K562 (cell line): ENCODE data around the gene DPY30. TPM values are rescaled to one million over a fixed set of nuclear protein-coding genes. Genes with fewer than 3 reads are reported as not detected.

Experiments
- C11orf30 ChIP-seq: fragments of 450-650 bp; IDR thresholded peaks from 2 replicates; pipeline ENCODE4 v1.6.1; 2016; ENCODE audit warnings: low read depth, mild to moderate bottlenecking
- CTBP1 ChIP-seq: fragments of 450-650 bp; IDR thresholded peaks from 2 replicates; pipeline ENCODE4 v1.6.1; 2016; ENCODE audit warnings: borderline replicate concordance
- CXXC5 ChIP-seq: fragments of 250-450 bp; sonication (Bioruptor Pico); IDR thresholded peaks from 2 replicates; pipeline ENCODE4 v1.8.0; 2022; ENCODE audit warnings: inconsistent platforms, mild to moderate bottlenecking, moderate library complexity
- FOXA1 ChIP-seq: fragments of 450-650 bp; IDR thresholded peaks from 2 replicates; pipeline ENCODE4 v1.6.1; 2016; ENCODE audit warnings: mild to moderate bottlenecking, borderline replicate concordance
- FOXK2 ChIP-seq, 2 experiments: fragments of 450-650 bp; IDR thresholded peaks in 1 of 2; conservative IDR thresholded peaks in 1 of 2; 2 replicates each; pipeline ENCODE4 v1.6.1; 2016; ENCODE audit warnings: low read depth in 2 of 2, mild to moderate bottlenecking in 1 of 2
- JUND ChIP-seq, 2 experiments: IDR thresholded peaks; 2 replicates in 1 of 2; 3 replicates in 1 of 2; pipeline ENCODE4 v1.6.1; 2011; ENCODE audit warnings: borderline replicate concordance in 2 of 2, low read depth in 2 of 2, low read length in 2 of 2, improper control_type of control experiment in 1 of 2, missing biosample characterization in 1 of 2, missing genetic modification characterization in 1 of 2, missing genetic modification reagents in 1 of 2
- MAFG ChIP-seq: fragments of 450-650 bp; conservative IDR thresholded peaks from 2 replicates; pipeline ENCODE4 v1.6.1; 2016; ENCODE audit warnings: missing genetic modification characterization, missing compliant biosample characterization
- MTA3 ChIP-seq: fragments of 450-650 bp; formaldehyde crosslinking; IDR thresholded peaks from 2 replicates; pipeline ENCODE4 v1.6.1; 2017; ENCODE audit warnings: mild to moderate bottlenecking, borderline replicate concordance
- SMARCA4 ChIP-seq: fragments of 450-650 bp; IDR thresholded peaks from 2 replicates; pipeline ENCODE4 v1.6.1; 2016
- SRSF9 ChIP-seq: fragments of 200-400 bp; formaldehyde crosslinking; IDR thresholded peaks from 2 replicates; pipeline ENCODE4 v1.6.1; 2017; ENCODE audit warnings: low read depth, low read length, borderline replicate concordance
- STAG1 ChIP-seq: sonication (generic); formaldehyde crosslinking; IDR thresholded peaks from 2 replicates; pipeline ENCODE4 v1.5.0; 2020; ENCODE audit warnings: missing genetic modification reagents, borderline replicate concordance
- ZNF175 ChIP-seq: fragments of 200-800 bp; sonication (Bioruptor generic); IDR thresholded peaks from 2 replicates; pipeline ENCODE4 v1.6.1; 2016; ENCODE audit warnings: low read depth, mild to moderate bottlenecking, missing genetic modification characterization, missing compliant biosample characterization
- polyA plus RNA-seq, 8 experiments: library from polyadenylated mRNA; depleted of rRNA in 4 of 8; stranded (reverse) in 5 of 8; unstranded in 3 of 8; fragments of >200 nt; fragmentation: Nextera tagmentation in 2 of 8; fragmentation: Illumina TruSeq in 1 of 8; extraction: Ambion mirVana in 2 of 8; extraction: Trizol in 1 of 8; gene quantifications; 2 replicates each; pipeline versions ENCODE4 v1.2.1 to v1.2.3, GENCODE V29; 2011 to 2014; ENCODE audit warnings: inconsistent platforms in 1 of 8, missing spikeins in 1 of 8
- total RNA-seq, 7 experiments: library from RNA; depleted of rRNA in 6 of 7; stranded (reverse); fragments of >200 nt in 6 of 7; fragmentation: Illumina TruSeq in 2 of 7; extraction: Trizol in 2 of 7; gene quantifications; 2 replicates each; pipeline versions ENCODE4 v1.2.1 to v1.2.3, GENCODE V29; 2011 to 2021; ENCODE audit warnings: low replicate concordance in 1 of 7
- TF ChIP-seq, protein P1 (sequence below): sonication (generic); formaldehyde crosslinking; IDR thresholded peaks from 2 replicates; pipeline ENCODE4 v1.4.0; 2020; ENCODE audit warnings: mild to moderate bottlenecking, missing genetic modification reagents
- TF ChIP-seq, protein P2 (sequence below): fragments of 250-450 bp; sonication (Bioruptor Pico); IDR thresholded peaks from 2 replicates; pipeline ENCODE4 v1.5.0; 2020; ENCODE audit warnings: mild to moderate bottlenecking
- TF ChIP-seq, protein P3 (sequence below): fragments of 450-650 bp; IDR thresholded peaks from 2 replicates; pipeline ENCODE4 v1.6.1; 2017; ENCODE audit warnings: antibody characterized with exemption, mild to moderate bottlenecking

Gene DPY30
- total and polyA plus RNA-seq, 9 of the 15 experiments (the other 6 are each of a cell fraction or from before 2014, with no cell fraction given): 64.6 to 402 (median 116) TPM

DNA sequence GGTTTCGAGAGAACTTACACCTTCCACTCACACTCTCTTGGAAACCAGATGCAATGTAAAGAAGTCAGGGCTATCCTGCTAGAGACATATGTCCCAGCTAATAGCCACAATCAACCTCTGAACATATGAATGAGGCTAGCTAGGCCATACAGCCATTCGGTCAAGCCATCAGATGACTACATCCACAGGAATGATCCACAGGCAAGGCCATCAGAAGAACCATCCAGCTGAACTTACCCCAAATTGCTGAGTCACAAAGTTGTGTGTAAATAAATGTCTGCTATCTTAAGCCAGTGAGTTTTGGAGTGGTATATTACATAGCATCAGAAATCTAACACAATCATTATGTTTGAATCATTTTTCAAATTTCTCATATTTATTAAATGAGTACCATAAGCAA, 18.5 kb upstream of the DPY30 start (continued):
- TF ChIP-seq, protein P1, sequence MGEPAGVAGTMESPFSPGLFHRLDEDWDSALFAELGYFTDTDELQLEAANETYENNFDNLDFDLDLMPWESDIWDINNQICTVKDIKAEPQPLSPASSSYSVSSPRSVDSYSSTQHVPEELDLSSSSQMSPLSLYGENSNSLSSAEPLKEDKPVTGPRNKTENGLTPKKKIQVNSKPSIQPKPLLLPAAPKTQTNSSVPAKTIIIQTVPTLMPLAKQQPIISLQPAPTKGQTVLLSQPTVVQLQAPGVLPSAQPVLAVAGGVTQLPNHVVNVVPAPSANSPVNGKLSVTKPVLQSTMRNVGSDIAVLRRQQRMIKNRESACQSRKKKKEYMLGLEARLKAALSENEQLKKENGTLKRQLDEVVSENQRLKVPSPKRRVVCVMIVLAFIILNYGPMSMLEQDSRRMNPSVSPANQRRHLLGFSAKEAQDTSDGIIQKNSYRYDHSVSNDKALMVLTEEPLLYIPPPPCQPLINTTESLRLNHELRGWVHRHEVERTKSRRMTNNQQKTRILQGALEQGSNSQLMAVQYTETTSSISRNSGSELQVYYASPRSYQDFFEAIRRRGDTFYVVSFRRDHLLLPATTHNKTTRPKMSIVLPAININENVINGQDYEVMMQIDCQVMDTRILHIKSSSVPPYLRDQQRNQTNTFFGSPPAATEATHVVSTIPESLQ (CRISPR knock-in tag): no peak
- TF ChIP-seq C11orf30: peak; percentile 96
- TF ChIP-seq FOXA1: no peak
- TF ChIP-seq CTBP1: peak; percentile 44; the same call in 1 of the 2 replicates
- peak; percentile 64; the same call in 1 of the 2 replicates for TF ChIP-seq SMARCA4
- no peak for TF ChIP-seq ZNF175 (CRISPR knock-in tag)
- TF ChIP-seq FOXK2 (conservative IDR thresholded peaks at IDR 0.05 in 1 of 2, IDR thresholded peaks at IDR 0.05 in 1 of 2; ENCODE audit: low read depth in 2 of 2): peak in 1 of 2 experiments; percentile 41; a peak in 1 of 4 replicates
- peak; percentile 49; the same call in 1 of the 2 replicates for TF ChIP-seq JUND (IDR thresholded peaks at IDR 0.05; ENCODE audit: borderline replicate concordance, low read depth, low read length)
- TF ChIP-seq JUND (tag; IDR thresholded peaks at IDR 0.05; ENCODE audit: borderline replicate concordance, low read depth, low read length): peak; percentile 75; the same call in 2 of the 3 replicates
- TF ChIP-seq SRSF9: no peak
- TF ChIP-seq, protein P2, sequence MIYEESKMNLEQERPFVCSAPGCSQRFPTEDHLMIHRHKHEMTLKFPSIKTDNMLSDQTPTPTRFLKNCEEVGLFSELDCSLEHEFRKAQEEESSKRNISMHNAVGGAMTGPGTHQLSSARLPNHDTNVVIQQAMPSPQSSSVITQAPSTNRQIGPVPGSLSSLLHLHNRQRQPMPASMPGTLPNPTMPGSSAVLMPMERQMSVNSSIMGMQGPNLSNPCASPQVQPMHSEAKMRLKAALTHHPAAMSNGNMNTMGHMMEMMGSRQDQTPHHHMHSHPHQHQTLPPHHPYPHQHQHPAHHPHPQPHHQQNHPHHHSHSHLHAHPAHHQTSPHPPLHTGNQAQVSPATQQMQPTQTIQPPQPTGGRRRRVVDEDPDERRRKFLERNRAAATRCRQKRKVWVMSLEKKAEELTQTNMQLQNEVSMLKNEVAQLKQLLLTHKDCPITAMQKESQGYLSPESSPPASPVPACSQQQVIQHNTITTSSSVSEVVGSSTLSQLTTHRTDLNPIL: no peak
- TF ChIP-seq CXXC5 (CRISPR knock-in tag): no peak
- TF ChIP-seq, protein P3, sequence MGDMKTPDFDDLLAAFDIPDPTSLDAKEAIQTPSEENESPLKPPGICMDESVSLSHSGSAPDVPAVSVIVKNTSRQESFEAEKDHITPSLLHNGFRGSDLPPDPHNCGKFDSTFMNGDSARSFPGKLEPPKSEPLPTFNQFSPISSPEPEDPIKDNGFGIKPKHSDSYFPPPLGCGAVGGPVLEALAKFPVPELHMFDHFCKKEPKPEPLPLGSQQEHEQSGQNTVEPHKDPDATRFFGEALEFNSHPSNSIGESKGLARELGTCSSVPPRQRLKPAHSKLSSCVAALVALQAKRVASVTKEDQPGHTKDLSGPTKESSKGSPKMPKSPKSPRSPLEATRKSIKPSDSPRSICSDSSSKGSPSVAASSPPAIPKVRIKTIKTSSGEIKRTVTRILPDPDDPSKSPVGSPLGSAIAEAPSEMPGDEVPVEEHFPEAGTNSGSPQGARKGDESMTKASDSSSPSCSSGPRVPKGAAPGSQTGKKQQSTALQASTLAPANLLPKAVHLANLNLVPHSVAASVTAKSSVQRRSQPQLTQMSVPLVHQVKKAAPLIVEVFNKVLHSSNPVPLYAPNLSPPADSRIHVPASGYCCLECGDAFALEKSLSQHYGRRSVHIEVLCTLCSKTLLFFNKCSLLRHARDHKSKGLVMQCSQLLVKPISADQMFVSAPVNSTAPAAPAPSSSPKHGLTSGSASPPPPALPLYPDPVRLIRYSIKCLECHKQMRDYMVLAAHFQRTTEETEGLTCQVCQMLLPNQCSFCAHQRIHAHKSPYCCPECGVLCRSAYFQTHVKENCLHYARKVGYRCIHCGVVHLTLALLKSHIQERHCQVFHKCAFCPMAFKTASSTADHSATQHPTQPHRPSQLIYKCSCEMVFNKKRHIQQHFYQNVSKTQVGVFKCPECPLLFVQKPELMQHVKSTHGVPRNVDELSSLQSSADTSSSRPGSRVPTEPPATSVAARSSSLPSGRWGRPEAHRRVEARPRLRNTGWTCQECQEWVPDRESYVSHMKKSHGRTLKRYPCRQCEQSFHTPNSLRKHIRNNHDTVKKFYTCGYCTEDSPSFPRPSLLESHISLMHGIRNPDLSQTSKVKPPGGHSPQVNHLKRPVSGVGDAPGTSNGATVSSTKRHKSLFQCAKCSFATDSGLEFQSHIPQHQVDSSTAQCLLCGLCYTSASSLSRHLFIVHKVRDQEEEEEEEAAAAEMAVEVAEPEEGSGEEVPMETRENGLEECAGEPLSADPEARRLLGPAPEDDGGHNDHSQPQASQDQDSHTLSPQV: peak; percentile 65; the same call in 1 of the 2 replicates
- no peak for TF ChIP-seq STAG1 (CRISPR knock-in tag)
- TF ChIP-seq MTA3: no peak
- peak; percentile 97 for TF ChIP-seq MAFG (tag)
